Heart left ventricle (tissue), 16 donors: Measurements from ENCODE around the gene ZNF576. TPM values are rescaled to one million over a fixed set of nuclear protein-coding genes. Genes with fewer than 3 reads are reported as not detected.

Experiments
- ATAC-seq, 4 donors: fragments of 200-7000 bp; cut with Tn5 transposase; one replicate each; pipeline ENCODE4 v1.9.1; 2020 to 2022; ENCODE audit warnings: moderate library complexity in 4 of 4, mild to moderate bottlenecking in 3 of 4, moderate number of reproducible peaks in 1 of 4
- DNase-seq, 5 donors: peaks; one replicate each; pipeline ENCODE4 v3.0.0-alpha.2; 2020
- H3K27ac ChIP-seq, 12 donors: fragments of 200-600 bp; sonication (generic) in 4 of 12; one replicate each; pipeline versions ENCODE4 v1.5.0 to v1.8.0; 2016 to 2022; ENCODE audit warnings: mild to moderate bottlenecking in 2 of 12
- H3K27me3 ChIP-seq, 9 donors: fragments of 200-600 bp; sonication (generic) in 2 of 9; one replicate each; pipeline versions ENCODE4 v1.5.1 to v1.8.0; 2016 to 2022; ENCODE audit warnings: mild to moderate bottlenecking in 3 of 9
- H3K36me3 ChIP-seq, 9 donors: fragments of 200-600 bp; sonication (generic) in 2 of 9; one replicate each; pipeline versions ENCODE4 v1.5.0 to v1.8.0; 2018 to 2022; ENCODE audit warnings: mild to moderate bottlenecking in 2 of 9
- H3K4me1 ChIP-seq, 12 donors: fragments of 200-600 bp; sonication (generic) in 4 of 12; one replicate each; pipeline versions ENCODE4 v1.5.0 to v1.8.0; 2016 to 2022; ENCODE audit warnings: mild to moderate bottlenecking in 3 of 12
- H3K4me3 ChIP-seq, 12 donors: fragments of 200-600 bp; sonication (generic) in 4 of 12; one replicate each; pipeline versions ENCODE4 v1.5.0 to v1.8.0; 2017 to 2022; ENCODE audit warnings: mild to moderate bottlenecking in 9 of 12, moderate library complexity in 4 of 12
- H3K9me3 ChIP-seq, 12 donors: fragments of 200-600 bp; sonication (generic) in 4 of 12; one replicate each; pipeline versions ENCODE4 v1.5.0 to v1.8.0; 2016 to 2022; ENCODE audit warnings: mild to moderate bottlenecking in 1 of 12
- CTCF ChIP-seq, 12 donors: fragments of 200-600 bp; sonication (generic) in 4 of 12; IDR thresholded peaks; one replicate each; pipeline versions ENCODE4 v1.5.0 to v1.8.0; 2018 to 2022; ENCODE audit warnings: antibody characterized with exemption in 12 of 12, mild to moderate bottlenecking in 5 of 12
- POLR2A ChIP-seq, 2 donors: fragments of 450-650 bp; IDR thresholded peaks; one replicate each; pipeline ENCODE4 v1.6.1; 2017; ENCODE audit warnings: antibody characterized with exemption in 2 of 2, mild to moderate bottlenecking in 2 of 2, moderate library complexity in 2 of 2
- WGBS, 4 donors: extraction: QIAGEN DNeasy Blood & Tissue Kit in 2 of 4; methylation state at CpG; one replicate each; pipeline versions ENCODE4 v1.1.5 to v1.1.7; 2013 to 2018; 5-methylcytosine and 5-hydroxymethylcytosine counted together
- intact Hi-C, 10 donors: fragments of 100-400 bp; cut with DNase I; formaldehyde crosslinking; loops; one replicate each; pipeline versions ENCODE4 v1.11.1 to v1.14.2; 2022
- polyA plus RNA-seq, 2 donors: library from polyadenylated mRNA; stranded (reverse); fragments of 200-250 nt; gene quantifications; one replicate each; pipeline ENCODE4 v1.2.3, GENCODE V29; 2013
- total RNA-seq, 9 donors: library from RNA; depleted of rRNA in 2 of 9; stranded (reverse); fragments of >200 nt in 2 of 9; fragmentation: NEBNext Ultra II Directional in 3 of 9; extraction: Animal tissue kit (Norgen Biotek cat#: 25700) in 3 of 9; gene quantifications; one replicate each; pipeline versions ENCODE4 v1.1.0 to v1.2.4, GENCODE V29; 2016 to 2023
- donor health status: ischemic (EF 13 %, LVEDD 7.1; RV severe dilation, severe dysfunction).
- donor health status: healthy with polysubstance abuse.
- donor health status: DM: no; HTN: yes; CAD: no.
- donor health status: DM: no; HTN: no; CAD: no.
- donor health status: ischemic (EF 25% LVEDD 6.9; RV normal size, moderate dysfunction).
- donor health status: ischemic (EF 25% LVEDD 5.7; RV mildly dilated, moderate dysfunction).
- donor health status: healthy.
- donor health status: DM: yes; HTN: yes; CAD: no.
- donor health status: ischemic (EF 35%, LVEDD 5.7; RV mildly dilated, moderate dysfunction).
- donor health status: nonischemic (EF 11% LVEDD 7.7; RV severe dilation, severe dysfunction).
- donor health status: DM: yes; HTN: yes; CAD: no.
- donor health status: PGD.
- donor health status: ischemic (EF 29% LVEDD 5.4; RV normal size, mild dysfunction).
- donor health status: nonischemic (EF 23%, LVEDD 6.1; RV moderate dilation, normal function).

Gene ZNF576
- total and polyA plus RNA-seq, 11 donors = 8.9 to 22.4 (median 11.8) TPM

- DNase-seq (no peak), ATAC-seq (no peak)
- no peaks in the 10 kb centered on the region for H3K27me3 ChIP-seq
- H3K27ac ChIP-seq = no peak overlapping the region
- H3K9me3 ChIP-seq = no peaks in the 10 kb centered on the region
- intact Hi-C loops = no loop called here
- peaks cover 0 to 18% (median 0%) of the 10 kb centered on the region in 12 donors for H3K4me1 ChIP-seq
- H3K36me3 ChIP-seq = peaks cover 0 to 39% (median 21%) of the 10 kb centered on the region in 9 donors
- 66 to 73% (median 71%) methylated on average over 6 to 7 of the region's 7 CpGs for WGBS, 4 donors
- no peak overlapping the region for H3K4me3 ChIP-seq
- TF ChIP-seq CTCF (IDR thresholded peaks at IDR 0.05) = no peak
- TF ChIP-seq POLR2A (IDR thresholded peaks at IDR 0.05) = no peak
Measured at GRCh38 chr19:43605875-43606568, 9.6 kb downstream of the ZNF576 start.

- TF ChIP-seq POLR2A (IDR thresholded peaks at IDR 0.05) (no peak), CTCF (IDR thresholded peaks at IDR 0.05) (no peak)
- DNase-seq (no peak), ATAC-seq (no peak)
- intact Hi-C loops = no loop called here
- H3K36me3 ChIP-seq = peaks cover 0 to 38% (median 17%) of the 10 kb centered on the region in 9 donors
- no peak overlapping the region for H3K4me3 ChIP-seq
- no peaks in the 10 kb centered on the region for H3K27me3 ChIP-seq
- H3K27ac ChIP-seq = no peak overlapping the region
- WGBS, 4 donors = 84 to 91% (median 86%) methylated on average over 7 of the region's 7 CpGs
- peaks cover 0 to 15% (median 0%) of the 10 kb centered on the region in 12 donors for H3K4me1 ChIP-seq
- no peaks in the 10 kb centered on the region for H3K9me3 ChIP-seq
Measured at GRCh38 chr19:43606569-43607229, 10.3 kb downstream of the ZNF576 start.

GRCh38 chr19:43607238-43608205 lies 11.1 kb downstream of the ZNF576 start:
- no peaks in the 10 kb centered on the region for H3K27me3 ChIP-seq
- peak in 2 of 4 donors; percentile 8 to 13 for ATAC-seq
- H3K27ac ChIP-seq = no peak overlapping the region
- H3K4me1 ChIP-seq = peaks cover 0 to 8% (median 0%) of the 10 kb centered on the region in 12 donors
- H3K36me3 ChIP-seq = peaks cover 0 to 39% (median 23%) of the 10 kb centered on the region in 9 donors
- no peak for TF ChIP-seq CTCF (IDR thresholded peaks at IDR 0.05)
- TF ChIP-seq POLR2A (IDR thresholded peaks at IDR 0.05) = no peak
- WGBS, 4 donors = 74 to 77% (median 76%) methylated on average over 27 to 28 of the region's 28 CpGs
- peak overlapping the region in 1 of 12 donors; percentile 40 for H3K4me3 ChIP-seq
- H3K9me3 ChIP-seq = no peaks in the 10 kb centered on the region
- no peak for DNase-seq
- intact Hi-C loops = no loop called here
